Coronary artery (tissue), 2 donors: ENCODE measurements around the gene TPTE2.
"Not testable (repeated sequence)": the region's sequence is repeated elsewhere in the genome, so short reads cannot be mapped to it uniquely, and the experiment has no call there.

Experiments
- DNase-seq: peaks from one replicate; pipeline ENCODE4 v3.0.0-alpha.2; 2017; ENCODE audit warnings: low spot score
- H3K27ac ChIP-seq, 2 donors: fragments of 200-600 bp; sonication (generic); one replicate each; pipeline ENCODE4 v1.5.1; 2016 to 2019
- H3K4me3 ChIP-seq: fragments of 200-600 bp; sonication (generic); 2 replicates; pipeline ENCODE4 v1.5.1; 2016; ENCODE audit warnings: mild to moderate bottlenecking, moderate library complexity
- CTCF ChIP-seq: fragments of 200-600 bp; sonication (generic); IDR thresholded peaks from one replicate; pipeline ENCODE4 v1.5.1; 2019; ENCODE audit warnings: antibody characterized with exemption

The TPTE2 gene

GRCh38 chr13:19567820-19568534, 6.6 kb upstream of the TPTE2 start:
- DNase-seq, result no peak
- Histone ChIP-seq H3K4me3 (no peak overlapping the region), H3K27ac (no peak overlapping the region)
- TF ChIP-seq CTCF, result no peak

GRCh38 chr13:19561585-19561984, 253 bp upstream of the TPTE2 start:
- TF ChIP-seq CTCF, result no peak
- DNase-seq, result no peak
- no peak overlapping the region for H3K4me3 ChIP-seq
- H3K27ac ChIP-seq, result no peak overlapping the region

- H3K27ac ChIP-seq, DNase-seq, H3K4me3 ChIP-seq: not testable (repeated sequence)
Measured at GRCh38 chr13:19560672-19561071, 660 bp downstream of the TPTE2 start.

- H3K4me3 ChIP-seq, DNase-seq, H3K27ac ChIP-seq: not testable (repeated sequence)
Measured at GRCh38 chr13:19559739-19560138, 1.6 kb downstream of the TPTE2 start.

- DNase-seq, H3K27ac ChIP-seq, H3K4me3 ChIP-seq: not testable (repeated sequence)
Measured at GRCh38 chr13:19557287-19557686, 4.0 kb downstream of the TPTE2 start.

- not testable (repeated sequence) for H3K27ac ChIP-seq, DNase-seq, H3K4me3 ChIP-seq
Measured at GRCh38 chr13:19549245-19549644, 12.1 kb downstream of the TPTE2 start.

GRCh38 chr13:19525634-19526033, 35.7 kb downstream of the TPTE2 start:
- H3K27ac ChIP-seq, DNase-seq, H3K4me3 ChIP-seq: not testable (repeated sequence)

- DNase-seq, result no peak
- no peak overlapping the region for H3K4me3 ChIP-seq
- no peak for TF ChIP-seq CTCF
- no peak overlapping the region for H3K27ac ChIP-seq
Measured at GRCh38 chr13:19519049-19519448, 42.3 kb downstream of the TPTE2 start.

GRCh38 chr13:19507623-19508022, 53.7 kb downstream of the TPTE2 start:
- H3K27ac ChIP-seq, DNase-seq, H3K4me3 ChIP-seq: not testable (repeated sequence)

- not testable (repeated sequence) for H3K27ac ChIP-seq, H3K4me3 ChIP-seq, DNase-seq
Measured at GRCh38 chr13:19460126-19460525, 101.2 kb downstream of the TPTE2 start.

- DNase-seq, H3K4me3 ChIP-seq, H3K27ac ChIP-seq: not testable (repeated sequence)
Measured at GRCh38 chr13:19439056-19439686, 122.2 kb downstream of the TPTE2 start.

- not testable (repeated sequence) for DNase-seq, H3K4me3 ChIP-seq, H3K27ac ChIP-seq
Measured at GRCh38 chr13:19437780-19438179, 123.6 kb downstream of the TPTE2 start.

- H3K4me3 ChIP-seq, DNase-seq, H3K27ac ChIP-seq: not testable (repeated sequence)
Measured at GRCh38 chr13:19422236-19422635, 139.1 kb downstream of the TPTE2 start.

- H3K27ac ChIP-seq, H3K4me3 ChIP-seq, DNase-seq: not testable (repeated sequence)
Measured at GRCh38 chr13:19412494-19412893, 148.8 kb downstream of the TPTE2 start.

GRCh38 chr13:19382746-19383511, 178.4 kb downstream of the TPTE2 start:
- not testable (repeated sequence) for DNase-seq, H3K27ac ChIP-seq, H3K4me3 ChIP-seq
